Mesenchymal stem cell (in vitro differentiated cells and primary cell): Measurements from ENCODE around the gene CCR4.

ENCODE experiments used
- DNase-seq: peaks from one replicate; pipeline ENCODE4 v3.0.0-alpha.2; 2013
- H2AFZ ChIP-seq: one replicate; pipeline ENCODE4 v1.6.1; 2013; ENCODE audit warnings: low read depth, mild to moderate bottlenecking, control low read depth, inconsistent platforms, low read length, moderate library complexity
- H2AK5ac ChIP-seq: 2 replicates; pipeline ENCODE4 v1.6.1; 2013; ENCODE audit warnings: low read length, moderate library complexity, mild to moderate bottlenecking, inconsistent platforms; ENCODE audit not compliant: severe bottlenecking
- H2BK120ac ChIP-seq: one replicate; pipeline ENCODE4 v1.6.1; 2013; ENCODE audit warnings: low read depth, mild to moderate bottlenecking, inconsistent platforms, low read length, moderate library complexity
- H2BK12ac ChIP-seq, 2 experiments: one replicate each; pipeline ENCODE4 v1.6.1; 2013; ENCODE audit warnings: inconsistent platforms in 2 of 2, low read length in 2 of 2, mild to moderate bottlenecking in 2 of 2, moderate library complexity in 2 of 2, control low read depth in 1 of 2
- H2BK15ac ChIP-seq: one replicate; pipeline ENCODE4 v1.6.1; 2013; ENCODE audit warnings: mild to moderate bottlenecking, low read depth, inconsistent platforms; ENCODE audit not compliant: poor library complexity, severe bottlenecking
- H2BK5ac ChIP-seq: 2 replicates; pipeline ENCODE4 v1.6.1; 2013; ENCODE audit warnings: low read depth, mild to moderate bottlenecking, low read length, control low read depth, inconsistent platforms; ENCODE audit not compliant: poor library complexity, severe bottlenecking
- H3K14ac ChIP-seq, 2 experiments: one replicate each; pipeline ENCODE4 v1.6.1; 2013; ENCODE audit warnings: inconsistent platforms in 2 of 2, low read length in 2 of 2, control low read depth in 1 of 2, mild to moderate bottlenecking in 1 of 2, moderate library complexity in 1 of 2
- H3K18ac ChIP-seq, 2 experiments: one replicate each; pipeline ENCODE4 v1.6.1; 2013; ENCODE audit warnings: inconsistent platforms in 2 of 2, low read length in 2 of 2, control low read depth in 1 of 2, low read depth in 1 of 2, mild to moderate bottlenecking in 1 of 2
- H3K23ac ChIP-seq, 2 experiments: one replicate each; pipeline ENCODE4 v1.6.1; 2013; ENCODE audit warnings: inconsistent platforms in 2 of 2, low read length in 2 of 2, mild to moderate bottlenecking in 2 of 2, moderate library complexity in 2 of 2, control low read depth in 1 of 2
- H3K27ac ChIP-seq: 2 replicates; pipeline ENCODE4 v1.5.1; 2013; ENCODE audit warnings: mild to moderate bottlenecking, moderate library complexity, low read length, control low read depth, inconsistent platforms; ENCODE audit not compliant: poor library complexity, severe bottlenecking
- H3K27me3 ChIP-seq, 2 experiments: 2 replicates each; pipeline versions ENCODE4 v1.6.1 to v1.7.0; 2013; ENCODE audit warnings: low read length in 2 of 2, mild to moderate bottlenecking in 2 of 2, moderate library complexity in 2 of 2, control low read depth in 1 of 2, inconsistent platforms in 1 of 2; ENCODE audit not compliant: control insufficient read depth in 1 of 2, insufficient read depth in 1 of 2
- H3K36me3 ChIP-seq, 2 experiments: 2 replicates each; pipeline versions ENCODE4 v1.6.1 to v1.7.0; 2013; ENCODE audit warnings: low read length in 2 of 2, control low read depth in 1 of 2, inconsistent platforms in 1 of 2, low read depth in 1 of 2, mild to moderate bottlenecking in 1 of 2; ENCODE audit not compliant: insufficient read depth in 2 of 2, control insufficient read depth in 1 of 2
- H3K4ac ChIP-seq, 2 experiments: one replicate each; pipeline ENCODE4 v1.6.1; 2013; ENCODE audit warnings: inconsistent platforms in 2 of 2, low read length in 2 of 2, mild to moderate bottlenecking in 2 of 2, moderate library complexity in 2 of 2, control low read depth in 1 of 2, low read depth in 1 of 2
- H3K4me1 ChIP-seq: 2 replicates; pipeline ENCODE4 v1.6.1; 2013; ENCODE audit warnings: low read depth, low read length, control low read depth; ENCODE audit not compliant: control insufficient read depth, insufficient read depth
- H3K4me2 ChIP-seq: 2 replicates; pipeline ENCODE4 v1.6.1; 2013; ENCODE audit warnings: low read length, mild to moderate bottlenecking, inconsistent platforms; ENCODE audit not compliant: poor library complexity, severe bottlenecking
- H3K4me3 ChIP-seq, 2 experiments: 2 replicates each; pipeline versions ENCODE4 v1.5.1 to v1.7.0; 2013; ENCODE audit warnings: low read length in 2 of 2, mild to moderate bottlenecking in 2 of 2, control low read depth in 1 of 2, low read depth in 1 of 2; ENCODE audit not compliant: insufficient read depth in 1 of 2
- H3K79me1 ChIP-seq: replicated peaks from 2 replicates; pipeline ENCODE4 v1.6.1; 2013; ENCODE audit warnings: mild to moderate bottlenecking, control low read depth, low read length, inconsistent platforms; ENCODE audit not compliant: poor library complexity, severe bottlenecking
- H3K9ac ChIP-seq: 2 replicates; pipeline ENCODE4 v1.7.0; 2013; ENCODE audit warnings: mild to moderate bottlenecking, low read length, moderate library complexity
- H3K9me3 ChIP-seq: 2 replicates; pipeline ENCODE4 v1.7.0; 2013; ENCODE audit warnings: mild to moderate bottlenecking, low read length; ENCODE audit not compliant: control insufficient read depth
- H4K8ac ChIP-seq: one replicate; pipeline ENCODE4 v1.6.1; 2013; ENCODE audit warnings: inconsistent platforms, mild to moderate bottlenecking, low read length, moderate library complexity
- H4K91ac ChIP-seq: one replicate; pipeline ENCODE4 v1.6.1; 2013; ENCODE audit warnings: mild to moderate bottlenecking, low read length, inconsistent platforms
- WGBS: methylation state at CpG from one replicate; pipeline ENCODE4 v1.1.7; 2013; ENCODE audit warnings: mixed read lengths; 5-methylcytosine and 5-hydroxymethylcytosine counted together

Gene CCR4

GRCh38 chr3:33004961-33005360, 53.5 kb downstream of the CCR4 start:
- H4K91ac ChIP-seq = no peak overlapping the region
- H3K14ac ChIP-seq = no peak overlapping the region
- no peak overlapping the region for H2BK5ac ChIP-seq
- H2BK120ac ChIP-seq = no peak overlapping the region
- no peak overlapping the region for H2AFZ ChIP-seq
- no peak overlapping the region for H2BK15ac ChIP-seq
- H3K79me1 ChIP-seq = peaks cover 11% of the 10 kb centered on the region
- H3K27me3 ChIP-seq = no peaks in the 10 kb centered on the region
- H3K4me1 ChIP-seq = no peaks in the 10 kb centered on the region
- peaks cover 5% of the 10 kb centered on the region for H3K9me3 ChIP-seq
- no peak for DNase-seq
- peaks cover 19 to 60% of the 10 kb centered on the region in 2 experiments for H3K36me3 ChIP-seq
- no peak overlapping the region for H3K4me3 ChIP-seq
- WGBS = 100% methylated on average over 1 of the region's 2 CpGs
- no peak overlapping the region for H3K27ac ChIP-seq
- no peak overlapping the region for H3K4me2 ChIP-seq
- no peak overlapping the region for H3K23ac ChIP-seq
- H3K4ac ChIP-seq = no peak overlapping the region
- H3K9ac ChIP-seq = no peak overlapping the region
- H2BK12ac ChIP-seq = no peak overlapping the region
- H2AK5ac ChIP-seq = no peak overlapping the region
- no peak overlapping the region for H3K18ac ChIP-seq
- H4K8ac ChIP-seq = no peak overlapping the region
